Putamen (tissue), 1 donor: ENCODE results near the gene C1orf210.

Source experiments
- DNase-seq: peaks from one replicate; pipeline ENCODE4 v3.0.0-alpha.2; 2016; ENCODE audit warnings: low spot score

Gene C1orf210

GRCh38 chr1:43285269-43285990, at the start of gene C1orf210:
TSS of gene C1orf210 (minus strand) at chr1:43285581. CDS start at chr1:43283270, 2,311 bp downstream.
- DNase-seq = no peak

GRCh38 chr1:43334453-43335205, 49.2 kb upstream of the C1orf210 start:
- no peak for DNase-seq

GRCh38 chr1:43331688-43332087, 46.3 kb upstream of the C1orf210 start:
- DNase-seq = no peak

GRCh38 chr1:43329995-43330751, 44.8 kb upstream of the C1orf210 start:
- DNase-seq = no peak

GRCh38 chr1:43327549-43328292, 42.3 kb upstream of the C1orf210 start:
- DNase-seq = no peak

- DNase-seq = no peak
Observed at GRCh38 chr1:43325381-43325780, 40.0 kb upstream of the C1orf210 start.

- no peak for DNase-seq
Observed at GRCh38 chr1:43324810-43325209, 39.4 kb upstream of the C1orf210 start.

- no peak for DNase-seq
Observed at GRCh38 chr1:43322506-43322905, 37.1 kb upstream of the C1orf210 start.

GRCh38 chr1:43321331-43321891, 36.0 kb upstream of the C1orf210 start:
- no peak for DNase-seq

GRCh38 chr1:43319766-43320165, 34.4 kb upstream of the C1orf210 start:
- no peak for DNase-seq

GRCh38 chr1:43319288-43319687, 33.9 kb upstream of the C1orf210 start:
- DNase-seq = no peak

GRCh38 chr1:43318831-43319230, 33.5 kb upstream of the C1orf210 start:
- no peak for DNase-seq

- DNase-seq = peak; percentile 81
Observed at GRCh38 chr1:43317817-43318471, 32.6 kb upstream of the C1orf210 start.

GRCh38 chr1:43316738-43317520, 31.5 kb upstream of the C1orf210 start:
- no peak for DNase-seq

- no peak for DNase-seq
Observed at GRCh38 chr1:43315963-43316737, 30.8 kb upstream of the C1orf210 start.

GRCh38 chr1:43315481-43315880, 30.1 kb upstream of the C1orf210 start:
- peak; percentile 81 for DNase-seq

- DNase-seq = no peak
Observed at GRCh38 chr1:43314233-43314632, 28.9 kb upstream of the C1orf210 start.

GRCh38 chr1:43313771-43314170, 28.4 kb upstream of the C1orf210 start:
- no peak for DNase-seq
